COLO829 (cell line): ENCODE results near the gene OLA1.

Experiments
- DNase-seq: peaks from one replicate; pipeline ENCODE4 v3.0.0; 2012; ENCODE audit warnings: low spot score

Gene OLA1

DNA sequence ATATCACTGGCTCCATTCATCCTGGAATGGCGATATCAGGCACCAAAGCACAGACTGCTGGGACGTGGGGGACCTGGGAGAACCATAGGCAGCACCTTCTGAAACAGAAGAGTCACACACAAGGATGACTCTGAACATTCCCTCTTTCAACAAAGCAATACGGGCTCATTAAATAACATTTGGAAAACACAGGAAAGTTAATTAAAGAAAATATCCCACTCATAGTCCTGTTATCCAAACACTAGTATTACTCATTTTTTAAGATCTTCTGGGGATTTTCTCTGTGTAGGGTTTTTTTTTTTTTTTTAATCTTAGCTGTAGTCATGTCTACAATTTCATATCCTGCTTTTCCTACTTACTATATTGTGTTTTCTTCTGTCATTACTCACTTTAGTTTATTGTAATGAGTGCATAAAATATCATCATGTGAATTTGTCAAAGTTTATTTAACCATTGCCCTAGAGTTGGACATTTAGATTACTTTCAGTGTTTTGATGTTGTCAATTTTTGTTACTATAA lies 213.2 kb downstream of the OLA1 start:
- DNase-seq, result no peak

- DNase-seq, result no peak
Observed at GRCh38 chr2:174033163-174033550, 215.2 kb downstream of the OLA1 start.

- no peak for DNase-seq
Observed at GRCh38 chr2:174031226-174031625, 217.1 kb downstream of the OLA1 start.

GRCh38 chr2:174028935-174029334 lies 219.4 kb downstream of the OLA1 start:
- no peak for DNase-seq

DNA sequence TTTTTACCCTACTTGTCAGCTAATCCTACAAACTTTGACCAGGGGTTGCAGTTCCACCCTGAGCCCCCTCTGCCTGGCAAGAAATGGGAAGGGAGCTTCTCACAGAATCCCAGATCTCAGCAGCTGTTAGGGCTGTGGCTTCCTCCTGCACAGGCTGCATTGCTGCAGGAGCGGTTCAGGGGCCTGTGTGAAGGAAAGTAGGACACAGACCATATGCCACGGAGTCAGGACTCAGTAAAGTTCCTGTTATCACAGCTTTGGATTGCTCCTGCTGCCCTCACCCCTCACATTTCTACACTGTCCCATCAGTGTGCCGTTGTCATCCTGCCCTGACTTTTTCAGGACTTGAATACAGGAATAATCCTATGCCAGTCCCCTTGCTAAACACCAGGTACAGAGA lies 220.4 kb downstream of the OLA1 start:
- DNase-seq, result no peak

DNA sequence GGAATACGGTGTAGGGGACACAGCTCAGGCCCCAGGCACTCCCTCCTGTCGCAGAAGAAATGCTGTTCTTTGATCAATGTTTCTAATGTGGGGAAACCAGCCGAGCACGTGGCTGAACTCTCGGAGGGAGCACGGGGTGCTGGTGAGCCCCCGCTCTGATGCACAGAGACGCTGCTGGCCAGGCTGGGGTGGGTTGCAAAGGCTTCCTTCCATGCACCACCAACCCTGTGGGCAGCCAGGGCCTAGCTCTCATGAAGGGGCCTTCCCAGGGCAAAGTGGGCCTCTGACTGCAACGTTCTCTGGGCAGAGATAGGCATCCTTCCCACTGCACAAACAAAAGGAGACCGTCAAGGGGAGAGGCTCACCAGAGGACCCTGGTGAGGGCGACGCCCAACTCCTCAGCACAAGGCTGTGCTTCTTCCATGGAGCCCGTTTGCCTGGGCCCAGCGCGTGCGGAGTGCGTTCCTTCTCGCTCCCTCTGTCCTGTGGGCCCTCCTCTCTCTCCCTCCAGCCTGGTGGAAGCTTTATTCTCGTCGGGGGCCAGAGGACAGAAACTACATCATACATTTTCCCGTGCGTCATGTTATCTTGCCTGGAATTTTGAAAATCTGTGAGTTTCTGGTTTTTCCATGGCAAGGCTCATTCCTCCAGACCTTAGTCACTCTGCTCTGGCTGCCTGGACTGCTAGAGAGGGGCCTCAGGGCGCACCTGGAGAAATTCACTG lies 222.0 kb downstream of the OLA1 start:
- no peak for DNase-seq

DNA sequence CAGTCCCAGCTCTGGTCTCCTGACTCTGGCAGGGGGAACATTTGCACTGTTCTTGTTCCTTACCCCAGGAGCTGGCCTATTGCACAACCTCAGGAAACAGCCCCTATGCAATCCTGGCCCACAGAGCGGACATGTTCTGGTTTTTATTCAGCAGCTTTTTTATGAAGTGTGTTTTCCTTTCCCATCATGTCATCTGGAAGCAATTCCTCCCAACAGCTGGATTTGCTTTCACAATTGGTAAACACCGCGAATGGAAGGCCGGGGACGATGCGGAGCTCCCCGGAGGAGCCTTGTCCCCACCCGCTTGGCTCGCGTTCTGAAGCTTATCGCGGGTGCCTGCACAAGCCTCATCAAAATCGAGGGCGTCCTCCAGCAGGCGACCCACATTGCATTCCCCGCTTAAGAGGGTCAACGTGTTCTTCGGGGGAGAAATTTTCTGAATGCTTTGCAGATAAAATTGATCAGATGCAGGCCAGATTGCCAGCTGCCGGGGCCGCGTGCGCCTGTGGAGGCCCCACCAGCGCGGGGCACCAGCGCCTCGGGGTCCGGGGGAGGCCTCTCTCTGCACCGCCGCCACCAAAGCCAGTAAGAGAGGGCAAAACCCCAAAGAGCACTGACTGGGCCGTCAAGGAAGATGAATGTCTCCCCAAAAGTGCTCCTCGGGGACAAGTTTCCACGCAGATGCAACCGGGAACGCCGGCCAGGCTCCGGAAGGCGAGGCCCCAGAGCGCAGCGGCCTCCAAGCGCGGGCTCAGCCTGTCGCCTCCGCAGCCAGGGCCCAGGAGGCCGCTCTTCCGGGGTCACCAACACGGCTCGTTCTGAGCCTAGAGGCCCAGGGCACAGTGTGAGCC lies 222.8 kb downstream of the OLA1 start:
- no peak for DNase-seq

GRCh38 chr2:174024524-174025270 lies 223.6 kb downstream of the OLA1 start:
- DNase-seq, result no peak

- no peak for DNase-seq
Observed at GRCh38 chr2:174023591-174024523, 224.5 kb downstream of the OLA1 start.
